ENCODE measurements around the gene TULP3. TPM values are rescaled to one million over a fixed set of nuclear protein-coding genes. Genes with fewer than 3 reads are reported as not detected.

TULP3 gene
- total RNA-seq, result 10 to 100 TPM; 16.6 to 22.5 (median 20.6) TPM

- no peak for TF ChIP-seq CTCF (IDR thresholded peaks at IDR 0.05; ENCODE audit: low read depth)
These were observed at the start of gene TULP3 for GRCh38 chr12:2890388-2891239. Gene TULP3, plus strand, starts transcription at chr12:2890891. Its CDS starts 57 bp downstream, at chr12:2890948.

- no peak for TF ChIP-seq CTCF (IDR thresholded peaks at IDR 0.05; ENCODE audit: low read depth)
These were observed 49.5 kb upstream of the TULP3 start for GRCh38 chr12:2841056-2841650.

GRCh38 chr12:2842948-2843347, 47.7 kb upstream of the TULP3 start:
- TF ChIP-seq CTCF (IDR thresholded peaks at IDR 0.05; ENCODE audit: low read depth), result no peak

GRCh38 chr12:2844786-2845185, 45.9 kb upstream of the TULP3 start:
- TF ChIP-seq CTCF (IDR thresholded peaks at IDR 0.05; ENCODE audit: low read depth), result no peak

GRCh38 chr12:2845280-2845679, 45.4 kb upstream of the TULP3 start:
- no peak for TF ChIP-seq CTCF (IDR thresholded peaks at IDR 0.05; ENCODE audit: low read depth)

GRCh38 chr12:2851931-2852330, 38.8 kb upstream of the TULP3 start:
- no peak for TF ChIP-seq CTCF (IDR thresholded peaks at IDR 0.05; ENCODE audit: low read depth)

- TF ChIP-seq CTCF (IDR thresholded peaks at IDR 0.05; ENCODE audit: low read depth), result no peak
These were observed 37.1 kb upstream of the TULP3 start for GRCh38 chr12:2853626-2854025.
